ENCODE results near the gene PCGF1. TPM values are rescaled to one million over a fixed set of nuclear protein-coding genes. Genes with fewer than 3 reads are reported as not detected.
A peak's percentile ranks its signal among the peaks of the same experiment; 100 is the strongest.

Gene PCGF1
- total RNA-seq, 4 donors from 2014 or later: 4.4 to 16.2 (median 14.7) TPM

- Histone ChIP-seq H3K4me1 (peaks cover 37 to 67% (median 38%) of the 10 kb centered on the region in 3 donors), H3K27me3 (peaks cover 7 to 75% (median 20%) of the 10 kb centered on the region in 4 donors), H3K9me3 (no peaks in the 10 kb centered on the region), H3K4me3 (no peak overlapping the region), H3K27ac (no peak overlapping the region), H3K36me3 (peaks cover 0 to 14% (median 2%) of the 10 kb centered on the region in 3 donors)
- intact Hi-C loops (cut with DNase I): no loop called here
- TF ChIP-seq POLR2A (IDR thresholded peaks at IDR 0.05): no peak
- TF ChIP-seq, protein P1, sequence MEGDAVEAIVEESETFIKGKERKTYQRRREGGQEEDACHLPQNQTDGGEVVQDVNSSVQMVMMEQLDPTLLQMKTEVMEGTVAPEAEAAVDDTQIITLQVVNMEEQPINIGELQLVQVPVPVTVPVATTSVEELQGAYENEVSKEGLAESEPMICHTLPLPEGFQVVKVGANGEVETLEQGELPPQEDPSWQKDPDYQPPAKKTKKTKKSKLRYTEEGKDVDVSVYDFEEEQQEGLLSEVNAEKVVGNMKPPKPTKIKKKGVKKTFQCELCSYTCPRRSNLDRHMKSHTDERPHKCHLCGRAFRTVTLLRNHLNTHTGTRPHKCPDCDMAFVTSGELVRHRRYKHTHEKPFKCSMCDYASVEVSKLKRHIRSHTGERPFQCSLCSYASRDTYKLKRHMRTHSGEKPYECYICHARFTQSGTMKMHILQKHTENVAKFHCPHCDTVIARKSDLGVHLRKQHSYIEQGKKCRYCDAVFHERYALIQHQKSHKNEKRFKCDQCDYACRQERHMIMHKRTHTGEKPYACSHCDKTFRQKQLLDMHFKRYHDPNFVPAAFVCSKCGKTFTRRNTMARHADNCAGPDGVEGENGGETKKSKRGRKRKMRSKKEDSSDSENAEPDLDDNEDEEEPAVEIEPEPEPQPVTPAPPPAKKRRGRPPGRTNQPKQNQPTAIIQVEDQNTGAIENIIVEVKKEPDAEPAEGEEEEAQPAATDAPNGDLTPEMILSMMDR (IDR thresholded peaks at IDR 0.05): no peak
- no peak for DNase-seq
These were observed 6.9 kb downstream of the PCGF1 start for GRCh38 chr2:74500578-74500946.

DNA sequence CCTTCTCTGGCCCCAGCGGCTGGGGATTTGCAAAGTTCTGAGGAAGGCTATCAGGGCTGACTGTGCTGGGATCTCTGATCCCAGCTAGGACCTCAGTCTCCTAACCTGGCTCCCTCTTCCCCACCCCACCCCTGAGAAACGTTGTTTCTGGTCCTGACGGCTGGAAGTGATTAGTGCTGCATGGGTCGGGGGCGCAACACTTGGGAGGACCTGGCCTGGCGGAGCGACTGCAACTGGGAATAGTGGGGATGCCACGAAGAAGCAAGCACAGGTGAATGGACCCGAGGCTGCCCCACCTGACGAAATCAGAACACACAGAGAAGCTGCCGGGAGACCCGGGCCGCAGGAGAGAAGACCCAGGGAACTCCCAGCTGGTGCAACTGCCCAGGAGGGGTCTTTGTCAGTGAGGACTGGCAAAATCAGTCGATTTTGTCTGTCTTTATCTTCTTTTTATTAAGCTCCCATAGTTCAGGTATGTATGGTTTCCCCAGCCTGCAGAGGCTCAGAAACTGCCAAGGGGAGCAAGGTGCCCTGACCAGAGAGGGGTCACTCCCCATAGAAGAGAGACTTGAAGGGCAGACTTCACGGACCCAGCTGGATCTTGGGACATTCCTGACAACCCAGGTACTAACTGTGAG, 7.4 kb downstream of the PCGF1 start:
- H3K36me3 ChIP-seq: peaks cover 0 to 9% (median 0%) of the 10 kb centered on the region in 3 donors
- H3K4me3 ChIP-seq: no peak overlapping the region
- 43 to 59% methylated on average over 7 to 9 of the region's 15 CpGs for WGBS, 2 donors
- peaks cover 32 to 62% (median 37%) of the 10 kb centered on the region in 3 donors for H3K4me1 ChIP-seq
- peaks cover 7 to 75% (median 20%) of the 10 kb centered on the region in 4 donors for H3K27me3 ChIP-seq
- H3K27ac ChIP-seq: no peak overlapping the region
- no peak for DNase-seq
- no peak for TF ChIP-seq POLR2A (IDR thresholded peaks at IDR 0.05)
- TF ChIP-seq, protein P1 (IDR thresholded peaks at IDR 0.05): no peak
- no peaks in the 10 kb centered on the region for H3K9me3 ChIP-seq
- intact Hi-C loops (cut with DNase I): no loop called here

GRCh38 chr2:74499267-74499939, 8.1 kb downstream of the PCGF1 start, which contains the start of gene LBX2:
Gene LBX2, minus strand, starts transcription at chr2:74499603. Its CDS starts 66 bp downstream, at chr2:74499537.
- intact Hi-C loops (cut with DNase I): no loop called here
- Histone ChIP-seq H3K27me3 (peaks cover 7 to 75% (median 20%) of the 10 kb centered on the region in 4 donors), H3K9me3 (no peaks in the 10 kb centered on the region), H3K4me1 (peaks cover 31 to 56% (median 37%) of the 10 kb centered on the region in 3 donors), H3K4me3 (peak within 1 kb of the TSS; percentile 29 to 61 (median 50)), H3K27ac (peak within 1 kb of the TSS in 1 of 4 donors; percentile 15), H3K36me3 (peaks cover 0 to 4% (median 0%) of the 10 kb centered on the region in 3 donors)
- no peak for DNase-seq
- WGBS, 2 donors: 18 to 19% methylated on average over 11 to 25 of the region's 65 CpGs
- TF ChIP-seq POLR2A (IDR thresholded peaks at IDR 0.05): no peak
- TF ChIP-seq, protein P1 (IDR thresholded peaks at IDR 0.05): no peak

- H3K4me3 ChIP-seq: peak overlapping the region; percentile 29 to 61 (median 50)
- DNase-seq: no peak
- H3K27me3 ChIP-seq: peaks cover 7 to 73% (median 20%) of the 10 kb centered on the region in 4 donors
- intact Hi-C loops (cut with DNase I): no loop called here
- H3K27ac ChIP-seq: peak overlapping the region in 1 of 4 donors; percentile 15
- H3K4me1 ChIP-seq: peaks cover 31 to 49% (median 36%) of the 10 kb centered on the region in 3 donors
- WGBS, 2 donors: 1 to 3% methylated on average over 23 to 24 of the region's 41 CpGs
- H3K9me3 ChIP-seq: no peaks in the 10 kb centered on the region
- no peak for TF ChIP-seq POLR2A (IDR thresholded peaks at IDR 0.05)
- TF ChIP-seq, protein P1 (IDR thresholded peaks at IDR 0.05): no peak
- H3K36me3 ChIP-seq: peaks cover 0 to 8% (median 0%) of the 10 kb centered on the region in 3 donors
These were observed 8.8 kb downstream of the PCGF1 start for GRCh38 chr2:74498500-74499266.

All from esophagus squamous epithelium (tissue), 5 donors.